Tibial nerve (tissue), 4 donors: ENCODE measurements around the gene RTL5. TPM values are rescaled to one million over a fixed set of nuclear protein-coding genes. Genes with fewer than 3 reads are reported as not detected.

Experiments
- DNase-seq, 2 donors: peaks; one replicate each; pipeline ENCODE4 v3.0.0-alpha.2; 2019; ENCODE audit warnings: low spot score in 2 of 2
- H3K27ac ChIP-seq, 4 donors: fragments of 200-600 bp; sonication (generic) in 3 of 4; one replicate each; pipeline ENCODE4 v1.5.1; 2017 to 2019; ENCODE audit warnings: mild to moderate bottlenecking in 1 of 4
- H3K27me3 ChIP-seq, 2 donors: fragments of 200-600 bp; sonication (generic) in 1 of 2; one replicate each; pipeline versions ENCODE4 v1.5.1 to v1.6.0; 2017 to 2019
- H3K36me3 ChIP-seq, 3 donors: fragments of 200-600 bp; sonication (generic); one replicate each; pipeline ENCODE4 v1.5.1; 2018 to 2019
- H3K4me1 ChIP-seq, 4 donors: fragments of 200-600 bp; sonication (generic) in 3 of 4; one replicate each; pipeline ENCODE4 v1.5.1; 2017 to 2019
- H3K4me3 ChIP-seq, 4 donors: fragments of 200-600 bp; sonication (generic) in 3 of 4; one replicate each; pipeline ENCODE4 v1.5.1; 2017 to 2019; ENCODE audit warnings: mild to moderate bottlenecking in 1 of 4, moderate library complexity in 1 of 4
- H3K9me3 ChIP-seq, 4 donors: fragments of 200-600 bp; sonication (generic) in 3 of 4; one replicate each; pipeline ENCODE4 v1.5.1; 2017 to 2019
- CTCF ChIP-seq, 5 experiments: fragments of 200-600 bp in 3 of 5; fragments of 450-650 bp in 2 of 5; sonication (generic) in 3 of 5; IDR thresholded peaks; one replicate each; pipeline ENCODE4 v1.5.1; 2016 to 2019; ENCODE audit warnings: antibody characterized with exemption in 5 of 5, mild to moderate bottlenecking in 3 of 5, moderate library complexity in 2 of 5
- EP300 ChIP-seq, 2 donors: sonication (generic); formaldehyde crosslinking; IDR thresholded peaks; one replicate each; pipeline ENCODE4 v1.6.1; 2017; ENCODE audit warnings: antibody characterized with exemption in 2 of 2, mild to moderate bottlenecking in 1 of 2
- POLR2A ChIP-seq, 2 donors: fragments of 450-650 bp; IDR thresholded peaks; one replicate each; pipeline ENCODE4 v1.6.1; 2017; ENCODE audit warnings: antibody characterized with exemption in 2 of 2, mild to moderate bottlenecking in 2 of 2, moderate library complexity in 2 of 2
- WGBS, 2 donors: methylation state at CpG; one replicate each; pipeline ENCODE4 v1.1.5; 2018; 5-methylcytosine and 5-hydroxymethylcytosine counted together
- total RNA-seq, 4 donors: library from RNA; depleted of rRNA; stranded (reverse); fragments of >200 nt; gene quantifications; one replicate each; pipeline ENCODE4 v1.1.0, GENCODE V29; 2016

RTL5 gene
- total RNA-seq, 4 donors from 2014 or later, result 6.5 to 14.7 (median 7.8) TPM

GRCh38 chrX:72107320-72107719 is 24.4 kb downstream of the RTL5 start:
- WGBS, 2 donors, result 69 to 76% methylated on average over 6 of the region's 6 CpGs
- H3K27ac ChIP-seq, result no peak overlapping the region
- no peak for DNase-seq

GRCh38 chrX:72105436-72105835 is 26.3 kb downstream of the RTL5 start:
- DNase-seq, result no peak
- Histone ChIP-seq H3K27me3 (peaks cover 0 to 6% of the 10 kb centered on the region in 2 donors), H3K9me3 (no peaks in the 10 kb centered on the region), H3K4me1 (no peaks in the 10 kb centered on the region), H3K36me3 (no peaks in the 10 kb centered on the region), H3K27ac (no peak overlapping the region), H3K4me3 (no peak overlapping the region)
- TF ChIP-seq CTCF (IDR thresholded peaks at IDR 0.05) (no peak), POLR2A (IDR thresholded peaks at IDR 0.05) (no peak), EP300 (IDR thresholded peaks at IDR 0.05) (no peak)
- 73 to 87% methylated on average over 6 of the region's 6 CpGs for WGBS, 2 donors

More at GRCh38 chrX:72107320-72107719, 24.4 kb downstream of the RTL5 start:
- Histone ChIP-seq H3K4me1 (no peaks in the 10 kb centered on the region), H3K4me3 (no peak overlapping the region), H3K36me3 (no peaks in the 10 kb centered on the region), H3K9me3 (no peaks in the 10 kb centered on the region), H3K27me3 (no peaks in the 10 kb centered on the region)
- no peak for TF ChIP-seq POLR2A (IDR thresholded peaks at IDR 0.05)
- no peak for TF ChIP-seq EP300 (IDR thresholded peaks at IDR 0.05)
- TF ChIP-seq CTCF (IDR thresholded peaks at IDR 0.05), result no peak

- Histone ChIP-seq H3K27ac (no peak overlapping the region), H3K9me3 (no peaks in the 10 kb centered on the region), H3K4me3 (no peak overlapping the region), H3K4me1 (no peaks in the 10 kb centered on the region), H3K36me3 (no peaks in the 10 kb centered on the region), H3K27me3 (peaks cover 0 to 6% of the 10 kb centered on the region in 2 donors)
- 61 to 89% methylated on average over 3 to 4 of the region's 4 CpGs for WGBS, 2 donors
- no peak for TF ChIP-seq POLR2A (IDR thresholded peaks at IDR 0.05)
- no peak for TF ChIP-seq CTCF (IDR thresholded peaks at IDR 0.05)
- no peak for TF ChIP-seq EP300 (IDR thresholded peaks at IDR 0.05)
- DNase-seq, result no peak
These were observed 29.0 kb downstream of the RTL5 start for GRCh38 chrX:72102760-72103159.

- peaks cover 0 to 6% of the 10 kb centered on the region in 2 donors for H3K27me3 ChIP-seq
- H3K36me3 ChIP-seq, result no peaks in the 10 kb centered on the region
- H3K4me3 ChIP-seq, result no peak overlapping the region
- WGBS, 2 donors, result 62 to 87% methylated on average over 2 of the region's 2 CpGs
- no peaks in the 10 kb centered on the region for H3K4me1 ChIP-seq
- H3K9me3 ChIP-seq, result no peaks in the 10 kb centered on the region
- TF ChIP-seq CTCF (IDR thresholded peaks at IDR 0.05) (no peak), EP300 (IDR thresholded peaks at IDR 0.05) (no peak), POLR2A (IDR thresholded peaks at IDR 0.05) (no peak)
- DNase-seq, result no peak
- H3K27ac ChIP-seq, result no peak overlapping the region
These were observed 29.6 kb downstream of the RTL5 start for GRCh38 chrX:72102126-72102525.

GRCh38 chrX:72101597-72102037 is 30.1 kb downstream of the RTL5 start:
- H3K4me3 ChIP-seq, result no peak overlapping the region
- no peak for DNase-seq
- WGBS, 2 donors, result 29 to 47% methylated on average over 3 to 4 of the region's 4 CpGs
- peaks cover 0 to 6% of the 10 kb centered on the region in 2 donors for H3K27me3 ChIP-seq
- H3K9me3 ChIP-seq, result no peaks in the 10 kb centered on the region
- H3K4me1 ChIP-seq, result no peaks in the 10 kb centered on the region
- TF ChIP-seq EP300 (IDR thresholded peaks at IDR 0.05) (no peak), POLR2A (IDR thresholded peaks at IDR 0.05) (no peak), CTCF (IDR thresholded peaks at IDR 0.05) (no peak)
- no peak overlapping the region for H3K27ac ChIP-seq
- no peaks in the 10 kb centered on the region for H3K36me3 ChIP-seq
